GM19035 (cell line): Measurements from ENCODE around the gene PRSS27.
"Not testable (repeated sequence)": the region's sequence is repeated elsewhere in the genome, so short reads cannot be mapped to it uniquely, and the experiment has no call there.

Experiments used
- ATAC-seq: cut with Tn5 transposase; IDR thresholded peaks from one replicate; pipeline ENCODE4 v1.9.1; 2021; ENCODE audit not compliant: unreplicated experiment

Gene PRSS27

GRCh38 chr16:2698103-2698870 lies 21.7 kb downstream of the PRSS27 start:
- no peak for ATAC-seq

GRCh38 chr16:2697401-2697948 lies 22.5 kb downstream of the PRSS27 start:
- no peak for ATAC-seq

DNA sequence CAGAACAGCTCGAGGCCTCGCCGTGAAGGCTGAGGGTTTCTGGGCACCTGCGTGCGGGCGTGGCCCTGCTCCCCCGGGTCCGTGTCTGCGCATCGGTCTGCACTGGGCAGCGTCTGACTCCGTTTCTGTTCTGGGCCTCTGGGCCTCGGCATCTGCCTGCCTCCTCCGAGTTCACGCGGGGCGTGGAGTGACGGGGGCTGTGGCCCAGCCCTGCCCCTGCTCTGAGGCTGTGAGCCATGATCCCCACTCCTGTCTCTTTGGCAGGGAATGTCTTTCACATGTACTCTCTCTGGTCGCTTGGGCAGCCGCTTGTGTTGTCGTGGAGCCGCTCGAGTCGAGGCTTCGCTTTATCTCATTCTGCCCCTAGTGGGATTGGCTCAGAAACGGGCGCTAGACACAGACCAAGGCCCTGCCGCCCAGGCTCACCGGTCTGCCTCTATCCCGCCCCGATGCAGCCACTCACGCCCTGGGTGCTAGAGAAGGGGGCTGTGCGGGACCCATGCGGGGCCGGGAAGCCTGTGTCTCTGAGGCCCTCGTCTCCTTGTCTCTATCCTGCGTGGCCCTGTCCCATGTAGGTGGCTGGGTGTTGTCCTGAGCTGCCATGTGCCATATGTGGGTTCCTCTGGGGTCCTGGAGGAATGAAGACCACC lies 23.3 kb downstream of the PRSS27 start:
- ATAC-seq = not testable (repeated sequence)

GRCh38 chr16:2692948-2693651 lies 26.9 kb downstream of the PRSS27 start:
- ATAC-seq = no peak

DNA sequence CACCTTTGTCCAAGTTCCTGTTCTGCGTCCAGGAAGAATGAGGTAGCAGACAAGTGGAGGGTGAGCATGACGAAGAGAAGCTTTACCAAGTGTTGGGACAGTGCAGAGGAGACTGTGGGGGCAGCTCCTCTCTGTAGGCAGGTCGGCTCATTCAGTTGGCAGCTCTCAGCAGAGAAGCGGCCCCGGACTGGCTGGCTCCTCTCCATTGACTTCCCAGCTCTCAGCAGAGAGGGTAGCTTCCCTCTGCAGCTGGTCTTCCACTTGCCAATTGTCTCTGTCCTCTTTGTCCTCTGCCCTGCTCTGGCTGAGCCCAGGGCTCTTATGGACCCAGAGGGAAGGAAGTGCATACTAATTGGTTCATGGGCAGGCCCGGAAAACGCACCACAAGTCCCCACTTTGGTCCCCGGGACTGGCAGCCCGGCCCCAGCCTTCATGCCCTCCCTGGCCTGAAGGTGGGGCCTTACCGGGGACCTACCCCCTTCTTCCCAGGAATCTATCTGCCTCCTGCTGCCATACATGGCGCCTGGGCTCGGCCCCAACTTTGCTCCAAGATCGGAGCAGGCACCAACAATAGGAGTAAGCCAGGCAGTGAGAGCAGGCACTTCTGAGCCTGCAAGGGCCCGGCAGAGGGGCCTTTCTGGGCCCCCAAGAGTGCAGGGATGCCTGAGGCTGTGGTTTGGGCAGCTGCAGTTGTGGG lies 27.6 kb downstream of the PRSS27 start:
- no peak for ATAC-seq

- ATAC-seq = no peak
These were observed 28.4 kb downstream of the PRSS27 start for GRCh38 chr16:2691491-2692248.

DNA sequence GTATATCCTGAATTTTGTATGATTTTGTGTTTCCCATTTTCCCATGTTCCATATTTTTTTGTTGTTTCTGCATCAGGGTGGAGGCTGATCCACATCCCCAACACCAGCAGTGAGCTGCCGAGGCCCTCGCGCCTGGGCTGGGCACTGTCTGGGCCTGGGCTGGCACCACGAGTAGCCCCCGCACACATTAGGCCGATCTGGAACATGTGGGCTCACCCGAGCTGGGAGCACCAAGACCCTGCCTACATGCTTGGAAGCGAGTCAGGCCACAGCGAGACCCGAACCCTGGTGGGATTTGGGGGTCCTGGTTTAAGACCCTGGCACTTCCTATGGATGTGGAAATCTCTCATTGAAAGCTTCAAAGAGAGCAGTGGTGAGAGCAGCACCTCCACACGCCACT lies 29.2 kb downstream of the PRSS27 start:
- ATAC-seq = no peak

- ATAC-seq = no peak
These were observed 29.8 kb downstream of the PRSS27 start for GRCh38 chr16:2689968-2690801.

GRCh38 chr16:2689422-2689821 lies 30.6 kb downstream of the PRSS27 start:
- not testable (repeated sequence) for ATAC-seq

DNA sequence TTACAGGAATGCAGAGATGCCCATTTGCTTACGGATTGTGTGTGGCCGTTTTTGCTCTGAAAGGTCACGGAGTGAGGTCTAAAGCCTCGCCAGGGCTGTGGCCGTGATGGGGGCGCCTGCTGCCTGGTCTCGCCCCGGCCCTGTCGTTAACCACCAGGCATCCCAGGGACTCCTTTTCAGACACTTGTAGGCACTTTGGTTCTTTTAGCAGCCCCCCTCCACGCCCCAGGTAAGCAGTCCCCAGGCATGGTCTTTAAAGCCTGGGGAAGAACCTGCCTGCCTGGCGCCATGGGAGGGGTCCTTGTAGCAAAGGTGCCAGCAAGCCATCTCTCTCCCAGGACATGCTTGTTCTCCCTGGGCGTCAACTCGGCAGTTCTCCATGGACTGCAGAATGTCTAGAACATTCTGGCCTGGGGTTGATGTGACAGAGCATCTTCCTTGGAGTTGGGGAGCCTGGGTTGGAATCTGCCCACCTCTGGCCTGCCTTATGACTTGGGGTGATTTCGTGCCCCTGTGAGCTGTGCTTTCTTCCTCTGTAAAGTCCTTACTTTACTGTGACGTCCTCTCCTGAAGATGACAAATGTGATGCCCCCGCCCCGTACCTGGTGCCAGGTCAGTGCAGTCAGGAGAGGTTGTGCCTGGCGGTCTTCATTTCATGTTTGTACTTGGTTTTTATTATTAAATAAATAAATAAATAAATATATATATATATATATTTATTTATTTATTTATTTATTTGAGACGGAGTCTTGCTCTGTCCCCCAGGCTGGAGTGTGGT lies 32.3 kb downstream of the PRSS27 start:
- peak; percentile 4 for ATAC-seq

DNA sequence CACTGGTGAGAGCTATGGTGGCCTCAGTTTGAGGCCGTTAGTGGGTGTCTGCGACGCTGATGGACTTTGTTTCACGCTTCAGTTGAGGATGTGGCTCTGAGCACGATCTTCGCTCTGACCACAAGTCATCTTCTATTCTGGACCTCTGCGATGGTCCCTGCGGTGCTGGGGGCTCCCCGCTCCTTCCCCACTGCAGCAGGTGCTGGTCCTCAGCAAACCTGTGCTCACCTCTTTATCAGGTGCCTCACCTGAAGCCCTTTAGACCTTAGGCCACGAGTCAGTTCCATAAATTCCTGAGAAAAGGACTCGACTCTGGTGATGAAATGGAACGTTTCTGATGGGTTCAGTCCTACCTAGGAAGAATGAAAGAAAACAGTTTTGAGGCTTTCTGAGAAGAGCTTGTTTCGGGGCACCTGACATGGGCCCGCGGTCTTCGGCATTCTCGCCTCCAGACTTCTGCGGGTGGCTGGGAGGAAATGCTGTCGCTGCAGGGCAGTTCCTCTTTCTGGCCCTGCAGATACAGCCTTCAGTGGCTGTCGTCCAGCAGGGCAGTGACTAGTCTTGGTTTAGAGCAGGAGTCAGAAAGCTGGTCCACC lies 33.0 kb downstream of the PRSS27 start:
- ATAC-seq = peak; percentile 47

DNA sequence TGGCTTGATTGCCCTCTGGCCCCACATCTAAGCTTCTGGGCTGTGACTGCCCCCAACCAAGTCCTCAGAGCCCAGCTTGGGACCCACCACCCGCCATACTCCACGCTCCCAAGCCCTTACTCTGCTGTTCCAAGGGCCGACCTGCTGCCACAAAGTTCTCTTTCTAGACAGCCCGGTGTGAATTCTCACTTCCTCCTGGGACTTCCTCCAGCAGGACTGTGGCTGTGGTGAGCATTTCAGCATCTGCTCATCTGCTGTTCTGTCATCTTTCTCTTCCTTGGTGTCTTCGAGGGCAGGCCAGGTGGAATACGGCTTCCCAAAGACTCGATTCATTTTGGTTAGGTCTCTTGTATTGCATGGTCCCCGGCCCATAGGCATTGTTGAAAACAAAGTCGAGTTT lies 33.9 kb downstream of the PRSS27 start:
- ATAC-seq = not testable (repeated sequence)

DNA sequence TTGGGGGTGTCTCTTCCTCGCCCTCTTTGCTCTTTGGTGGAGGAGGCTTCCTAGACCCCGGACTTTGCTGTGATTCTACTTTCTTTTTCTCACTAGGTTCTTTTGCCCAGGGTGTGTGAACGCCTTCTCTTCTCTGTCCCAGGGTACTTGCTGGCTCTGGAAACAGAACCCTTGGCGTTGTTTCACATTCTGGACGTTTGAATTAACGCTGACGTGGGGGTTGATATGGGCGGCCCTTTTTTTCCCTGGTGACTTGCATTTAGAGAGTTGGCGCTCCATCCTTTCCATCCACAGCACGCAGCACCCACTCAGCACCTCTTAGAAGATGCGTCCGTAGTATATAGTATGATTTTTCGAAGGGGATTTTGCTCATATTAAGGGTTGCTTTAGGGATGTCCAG lies 37.0 kb downstream of the PRSS27 start:
- ATAC-seq = not testable (repeated sequence)

- ATAC-seq = peak; percentile 66
These were observed 37.6 kb downstream of the PRSS27 start, which contains the start of gene KCTD5 for GRCh38 chr16:2682209-2683021. KCTD5 (plus strand) TSS chr16:2682523; CDS start chr16:2682549, 26 bp downstream.

GRCh38 chr16:2680360-2680759 lies 39.7 kb downstream of the PRSS27 start:
- ATAC-seq = not testable (repeated sequence)

DNA sequence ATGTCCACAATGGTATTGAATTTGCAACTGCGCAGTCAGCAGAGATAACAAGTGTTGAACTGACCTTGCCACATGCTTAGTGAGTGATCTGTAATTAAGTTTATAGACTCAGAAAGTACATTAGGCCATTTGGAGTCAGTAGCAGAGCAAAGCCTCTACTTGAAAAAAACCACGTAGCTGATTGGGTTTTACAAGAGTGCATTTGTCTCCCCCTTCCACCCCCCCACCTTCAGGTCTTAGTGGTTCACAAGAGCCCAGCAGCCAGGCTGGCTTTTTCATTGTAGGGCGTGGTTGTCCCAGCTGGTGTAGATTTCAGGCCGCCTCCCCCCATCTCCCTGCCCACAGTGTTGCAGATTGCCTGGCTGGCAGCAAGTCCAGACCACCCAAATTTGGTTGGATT lies 40.1 kb downstream of the PRSS27 start:
- not testable (repeated sequence) for ATAC-seq
